ENCODE results near the gene CTXND1. TPM values are rescaled to one million over a fixed set of nuclear protein-coding genes. Genes with fewer than 3 reads are reported as not detected.

Gene CTXND1
- total and polyA plus RNA-seq, 2 experiments from 2014 or later = 0.05 TPM; not detected in 1

DNA sequence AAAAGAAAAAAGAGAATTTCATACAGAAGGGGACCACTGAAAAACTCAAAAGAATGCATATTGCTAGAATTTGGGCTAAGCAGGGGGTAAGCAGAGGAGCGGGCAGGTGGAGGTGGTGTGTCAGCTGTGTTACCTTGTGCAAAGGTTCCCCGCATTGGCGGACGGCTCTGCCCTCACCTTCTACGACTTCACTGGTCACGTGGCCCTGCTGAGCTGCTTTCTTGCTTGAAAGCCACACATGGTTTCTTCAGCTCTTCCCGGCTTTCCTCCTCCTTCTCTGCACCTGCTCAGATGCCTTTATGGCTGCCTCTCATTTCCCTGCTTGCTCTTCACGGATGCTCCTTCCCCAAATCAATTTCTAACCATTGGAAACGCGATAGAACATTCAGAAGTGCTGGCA, 68.7 kb downstream of the CTXND1 start (continued):
- TF ChIP-seq, protein P1, sequence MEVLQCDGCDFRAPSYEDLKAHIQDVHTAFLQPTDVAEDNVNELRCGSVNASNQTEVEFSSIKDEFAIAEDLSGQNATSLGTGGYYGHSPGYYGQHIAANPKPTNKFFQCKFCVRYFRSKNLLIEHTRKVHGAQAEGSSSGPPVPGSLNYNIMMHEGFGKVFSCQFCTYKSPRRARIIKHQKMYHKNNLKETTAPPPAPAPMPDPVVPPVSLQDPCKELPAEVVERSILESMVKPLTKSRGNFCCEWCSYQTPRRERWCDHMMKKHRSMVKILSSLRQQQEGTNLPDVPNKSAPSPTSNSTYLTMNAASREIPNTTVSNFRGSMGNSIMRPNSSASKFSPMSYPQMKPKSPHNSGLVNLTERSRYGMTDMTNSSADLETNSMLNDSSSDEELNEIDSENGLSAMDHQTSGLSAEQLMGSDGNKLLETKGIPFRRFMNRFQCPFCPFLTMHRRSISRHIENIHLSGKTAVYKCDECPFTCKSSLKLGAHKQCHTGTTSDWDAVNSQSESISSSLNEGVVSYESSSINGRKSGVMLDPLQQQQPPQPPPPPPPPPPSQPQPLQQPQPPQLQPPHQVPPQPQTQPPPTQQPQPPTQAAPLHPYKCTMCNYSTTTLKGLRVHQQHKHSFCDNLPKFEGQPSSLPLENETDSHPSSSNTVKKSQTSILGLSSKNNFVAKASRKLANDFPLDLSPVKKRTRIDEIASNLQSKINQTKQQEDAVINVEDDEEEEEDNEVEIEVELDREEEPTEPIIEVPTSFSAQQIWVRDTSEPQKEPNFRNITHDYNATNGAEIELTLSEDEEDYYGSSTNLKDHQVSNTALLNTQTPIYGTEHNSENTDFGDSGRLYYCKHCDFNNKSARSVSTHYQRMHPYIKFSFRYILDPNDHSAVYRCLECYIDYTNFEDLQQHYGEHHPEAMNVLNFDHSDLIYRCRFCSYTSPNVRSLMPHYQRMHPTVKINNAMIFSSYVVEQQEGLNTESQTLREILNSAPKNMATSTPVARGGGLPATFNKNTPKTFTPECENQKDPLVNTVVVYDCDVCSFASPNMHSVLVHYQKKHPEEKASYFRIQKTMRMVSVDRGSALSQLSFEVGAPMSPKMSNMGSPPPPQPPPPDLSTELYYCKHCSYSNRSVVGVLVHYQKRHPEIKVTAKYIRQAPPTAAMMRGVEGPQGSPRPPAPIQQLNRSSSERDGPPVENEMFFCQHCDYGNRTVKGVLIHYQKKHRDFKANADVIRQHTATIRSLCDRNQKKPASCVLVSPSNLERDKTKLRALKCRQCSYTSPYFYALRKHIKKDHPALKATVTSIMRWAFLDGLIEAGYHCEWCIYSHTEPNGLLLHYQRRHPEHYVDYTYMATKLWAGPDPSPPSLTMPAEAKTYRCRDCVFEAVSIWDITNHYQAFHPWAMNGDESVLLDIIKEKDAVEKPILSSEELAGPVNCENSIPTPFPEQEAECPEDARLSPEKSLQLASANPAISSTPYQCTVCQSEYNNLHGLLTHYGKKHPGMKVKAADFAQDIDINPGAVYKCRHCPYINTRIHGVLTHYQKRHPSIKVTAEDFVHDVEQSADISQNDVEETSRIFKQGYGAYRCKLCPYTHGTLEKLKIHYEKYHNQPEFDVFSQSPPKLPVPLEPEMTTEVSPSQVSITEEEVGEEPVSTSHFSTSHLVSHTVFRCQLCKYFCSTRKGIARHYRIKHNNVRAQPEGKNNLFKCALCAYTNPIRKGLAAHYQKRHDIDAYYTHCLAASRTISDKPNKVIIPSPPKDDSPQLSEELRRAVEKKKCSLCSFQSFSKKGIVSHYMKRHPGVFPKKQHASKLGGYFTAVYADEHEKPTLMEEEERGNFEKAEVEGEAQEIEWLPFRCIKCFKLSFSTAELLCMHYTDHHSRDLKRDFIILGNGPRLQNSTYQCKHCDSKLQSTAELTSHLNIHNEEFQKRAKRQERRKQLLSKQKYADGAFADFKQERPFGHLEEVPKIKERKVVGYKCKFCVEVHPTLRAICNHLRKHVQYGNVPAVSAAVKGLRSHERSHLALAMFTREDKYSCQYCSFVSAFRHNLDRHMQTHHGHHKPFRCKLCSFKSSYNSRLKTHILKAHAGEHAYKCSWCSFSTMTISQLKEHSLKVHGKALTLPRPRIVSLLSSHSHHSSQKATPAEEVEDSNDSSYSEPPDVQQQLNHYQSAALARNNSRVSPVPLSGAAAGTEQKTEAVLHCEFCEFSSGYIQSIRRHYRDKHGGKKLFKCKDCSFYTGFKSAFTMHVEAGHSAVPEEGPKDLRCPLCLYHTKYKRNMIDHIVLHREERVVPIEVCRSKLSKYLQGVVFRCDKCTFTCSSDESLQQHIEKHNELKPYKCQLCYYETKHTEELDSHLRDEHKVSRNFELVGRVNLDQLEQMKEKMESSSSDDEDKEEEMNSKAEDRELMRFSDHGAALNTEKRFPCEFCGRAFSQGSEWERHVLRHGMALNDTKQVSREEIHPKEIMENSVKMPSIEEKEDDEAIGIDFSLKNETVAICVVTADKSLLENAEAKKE (CRISPR knock-in tag; IDR thresholded peaks at IDR 0.05) = no peak
- TF ChIP-seq ETS1 (IDR thresholded peaks at IDR 0.05) (no peak), ZNF114 (CRISPR knock-in tag; IDR thresholded peaks at IDR 0.05) (no peak)

DNA sequence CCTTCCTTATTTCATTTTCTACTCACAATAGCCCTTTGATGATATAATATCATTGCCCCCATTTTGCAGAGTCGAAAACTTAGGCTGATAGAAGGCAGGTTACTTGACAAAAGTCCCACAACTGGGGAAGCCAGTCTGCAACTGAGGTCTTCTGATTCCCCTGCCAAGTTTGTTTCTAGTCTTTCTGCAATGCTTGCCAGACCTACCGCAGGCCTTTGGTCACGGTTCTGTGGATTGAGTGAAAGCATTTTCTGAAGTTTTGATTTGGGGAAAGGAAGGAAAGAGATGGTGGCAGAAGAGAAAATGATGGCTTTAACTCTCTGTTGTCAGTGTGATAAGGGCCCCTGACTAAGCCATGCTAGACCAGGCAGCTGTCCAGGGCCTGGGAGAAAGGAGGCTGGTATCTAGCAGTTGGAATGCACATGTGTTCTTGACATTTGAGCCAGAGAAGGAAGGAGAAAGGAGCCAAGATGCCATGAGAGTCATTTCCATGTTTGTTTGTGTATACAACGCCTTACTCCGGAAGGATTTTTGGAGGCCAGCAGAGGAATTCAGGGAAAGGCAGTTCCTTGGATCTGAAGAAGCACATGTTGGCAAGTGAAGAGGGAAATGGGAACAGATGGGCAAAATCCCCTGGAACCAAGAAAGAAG, 69.3 kb downstream of the CTXND1 start:
- Mint-ChIP-seq H3K4me1 (no peaks in the 10 kb centered on the region), H3K4me3 (no peak overlapping the region), H3K36me3 (ENCODE audit: low read depth) (peaks cover 26% of the 10 kb centered on the region), H3K27ac (no peak overlapping the region), H3K9me3 (no peaks in the 10 kb centered on the region), H3K27me3 (ENCODE audit: insufficient read depth, low read depth, poor library complexity) (no peaks in the 10 kb centered on the region)
- H3K27ac ChIP-seq (ENCODE audit: low read depth) = no peak overlapping the region
- no peaks in the 10 kb centered on the region for H3K79me2 ChIP-seq (replicated peaks; ENCODE audit: insufficient read depth)
- no peak overlapping the region for H3K4me3 ChIP-seq
- no peak for DNase-seq (ENCODE audit: low spot score)
- no peaks in the 10 kb centered on the region for H3F3A ChIP-seq (replicated peaks; ENCODE audit: low read depth)
- no peak overlapping the region for H3K4me2 ChIP-seq
- H3K36me3 ChIP-seq (ENCODE audit: insufficient read depth) = no peaks in the 10 kb centered on the region; the same call in 1 of the 2 replicates
- no peak overlapping the region for H2AFZ ChIP-seq
- ATAC-seq = no peak
- no peak for TF ChIP-seq EZH2phosphoT487 (IDR thresholded peaks at IDR 0.05; ENCODE audit: unreplicated experiment)
- no peaks in the 10 kb centered on the region for H3K4me1 ChIP-seq (ENCODE audit: insufficient read depth)
- H3K27me3 ChIP-seq (ENCODE audit: insufficient read depth) = no peaks in the 10 kb centered on the region
- H4K20me1 ChIP-seq (replicated peaks; ENCODE audit: insufficient read depth) = no peaks in the 10 kb centered on the region
- no peaks in the 10 kb centered on the region for H3K9me2 ChIP-seq (ENCODE audit: insufficient read depth)

All from GM23338 (cell line).